NCI-H82 treated with DMSO at 0.1 percent for 48 hours (cell line): Measurements from ENCODE around the gene TRAF3.
"Not testable (repeated sequence)": the region's sequence is repeated elsewhere in the genome, so short reads cannot be mapped to it uniquely, and the experiment has no call there.

Experiments used
- DNase-seq: peaks from one replicate; lab custom pipeline; 2025; ENCODE audit not compliant: unreplicated experiment; lab: John Stamatoyannopoulos, UW

Gene TRAF3

GRCh38 chr14:102883554-102883953 is 106.3 kb downstream of the TRAF3 start:
- no peak for DNase-seq

GRCh38 chr14:102885737-102886447 is 108.6 kb downstream of the TRAF3 start:
- no peak for DNase-seq

- DNase-seq: no peak
Measured at GRCh38 chr14:102888748-102889147, 111.5 kb downstream of the TRAF3 start.

DNA sequence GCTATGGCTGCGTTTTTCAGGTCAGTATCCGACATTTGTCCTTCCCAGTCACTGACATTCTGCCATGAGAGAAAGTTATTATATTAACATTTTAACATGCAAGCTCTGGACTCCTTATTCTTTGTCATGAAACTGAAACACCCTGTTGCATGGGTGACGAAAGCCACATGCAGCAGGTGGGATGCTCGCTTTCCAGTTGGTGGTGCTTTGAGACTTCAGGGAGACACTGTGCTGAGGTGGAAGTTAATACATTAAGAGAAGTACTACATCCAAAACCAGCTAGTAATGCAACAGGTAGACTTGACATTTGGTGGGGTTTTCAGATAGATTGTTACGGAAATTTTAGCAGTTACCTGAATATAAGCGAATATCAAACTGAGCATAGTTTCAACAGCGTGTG is 112.4 kb downstream of the TRAF3 start:
- no peak for DNase-seq

DNA sequence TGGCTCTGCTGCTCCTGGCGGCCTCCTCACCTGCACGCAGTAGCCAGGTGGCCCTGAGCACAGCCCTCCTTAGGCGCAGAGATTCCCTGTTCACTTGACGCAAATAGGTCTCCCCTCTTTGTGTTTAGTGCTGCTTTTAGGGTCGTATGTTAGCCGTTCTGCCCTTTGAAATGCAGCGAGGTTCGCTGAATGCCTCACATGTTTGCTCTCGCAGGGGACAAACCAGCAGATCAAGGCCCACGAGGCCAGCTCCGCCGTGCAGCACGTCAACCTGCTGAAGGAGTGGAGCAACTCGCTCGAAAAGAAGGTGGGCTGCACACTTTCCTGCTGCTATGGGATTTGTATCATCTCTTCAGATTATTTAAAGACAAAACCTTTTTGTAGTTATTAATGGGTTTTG is 113.9 kb downstream of the TRAF3 start:
- DNase-seq: no peak

DNA sequence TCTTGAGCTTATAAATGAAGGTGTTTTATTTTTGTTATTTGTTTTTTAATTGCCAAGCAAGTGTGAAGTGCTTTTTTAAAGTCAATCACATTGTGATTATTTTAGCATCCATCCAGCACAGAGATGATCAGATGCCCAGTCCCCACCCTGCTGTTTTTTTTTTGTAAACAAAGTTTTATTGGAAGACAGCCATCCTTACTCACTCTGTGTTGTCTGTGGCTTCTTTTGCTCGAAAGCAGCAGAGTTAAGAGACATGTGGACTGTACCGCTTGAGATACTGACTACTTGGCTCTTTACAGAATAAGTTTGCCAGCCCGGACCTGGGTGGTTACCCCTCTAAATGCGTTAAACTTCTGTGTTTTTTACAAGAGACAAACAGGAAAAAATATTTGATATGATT is 114.3 kb downstream of the TRAF3 start:
- DNase-seq: no peak

GRCh38 chr14:102892651-102893050 is 115.4 kb downstream of the TRAF3 start:
- DNase-seq: no peak

DNA sequence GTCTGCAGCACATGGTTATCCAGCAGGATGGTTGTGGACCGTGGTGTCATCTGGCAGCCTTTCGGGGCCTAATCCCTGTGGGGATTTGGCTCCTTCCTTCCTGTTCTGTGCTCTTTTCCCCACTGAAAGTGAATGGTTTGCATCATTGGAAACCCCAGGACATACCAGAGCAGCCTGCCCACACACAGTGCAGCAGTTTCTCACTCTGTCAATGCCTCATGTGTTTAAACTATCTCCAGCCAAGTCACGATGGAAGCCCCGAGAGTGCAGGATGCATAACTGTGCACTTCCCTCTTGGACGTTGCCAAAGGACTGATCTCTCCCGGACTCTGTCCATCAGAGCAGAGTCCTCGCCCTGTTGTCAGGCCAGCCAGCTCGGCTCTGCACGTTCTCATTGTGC is 116.2 kb downstream of the TRAF3 start:
- DNase-seq: no peak

GRCh38 chr14:102896735-102897134 is 119.5 kb downstream of the TRAF3 start:
- DNase-seq: not testable (repeated sequence)

DNA sequence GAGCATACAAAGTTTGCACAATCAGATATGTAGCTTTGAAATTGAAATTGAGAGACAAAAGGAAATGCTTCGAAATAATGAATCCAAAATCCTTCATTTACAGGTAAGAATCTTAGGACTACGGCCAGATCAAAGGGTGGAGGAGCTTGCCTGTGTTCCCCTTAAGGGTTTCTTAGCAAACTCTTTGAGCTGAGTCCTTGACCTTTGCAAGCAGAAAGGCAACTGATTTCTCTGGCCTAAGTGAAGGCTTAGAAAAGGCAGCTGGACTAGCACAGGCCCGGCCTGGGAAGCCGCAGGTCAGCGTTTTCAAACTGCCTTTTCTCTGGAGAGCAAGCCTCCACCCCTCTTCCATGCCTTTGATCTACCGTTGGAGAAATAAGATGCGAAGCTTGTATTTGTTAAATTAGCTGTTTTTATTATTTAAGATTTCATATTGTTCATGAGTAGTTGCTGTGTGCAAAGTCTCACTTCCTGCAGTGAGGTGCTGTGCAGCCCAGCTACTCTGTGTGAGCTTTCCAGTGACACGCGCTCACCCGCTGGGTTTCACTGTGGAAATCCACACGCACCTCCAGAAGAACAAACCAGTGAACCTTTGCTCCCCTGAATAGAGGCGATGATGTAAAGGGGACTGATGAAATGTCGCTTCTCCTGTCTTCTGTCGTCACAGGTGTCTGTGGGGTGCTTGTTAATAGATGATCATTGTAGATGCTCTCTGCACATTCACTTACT is 120.2 kb downstream of the TRAF3 start:
- no peak for DNase-seq

- no peak for DNase-seq
Measured at GRCh38 chr14:102898298-102898697, 121.0 kb downstream of the TRAF3 start.

- no peak for DNase-seq
Measured at GRCh38 chr14:102898776-102899515, 121.7 kb downstream of the TRAF3 start.

- no peak for DNase-seq
Measured at GRCh38 chr14:102899516-102899900, 122.3 kb downstream of the TRAF3 start.

- no peak for DNase-seq
Measured at GRCh38 chr14:102900631-102901571, 123.7 kb downstream of the TRAF3 start.

GRCh38 chr14:102901633-102902032 is 124.4 kb downstream of the TRAF3 start:
- no peak for DNase-seq

- DNase-seq: no peak
Measured at GRCh38 chr14:102902086-102902485, 124.8 kb downstream of the TRAF3 start.

GRCh38 chr14:102902523-102903247 is 125.4 kb downstream of the TRAF3 start:
- no peak for DNase-seq

- DNase-seq: no peak
Measured at GRCh38 chr14:102903248-102903888, 126.1 kb downstream of the TRAF3 start.

- DNase-seq: no peak
Measured at GRCh38 chr14:102903889-102904512, 126.8 kb downstream of the TRAF3 start.
